ENCODE data around the gene AFTPH. TPM values are rescaled to one million over a fixed set of nuclear protein-coding genes. Genes with fewer than 3 reads are reported as not detected.
A peak's percentile ranks its signal among the peaks of the same experiment; 100 is the strongest.

Gene AFTPH
- polyA plus RNA-seq, 3 donors, result 22.3 to 28.6 (median 28.4) TPM

DNA sequence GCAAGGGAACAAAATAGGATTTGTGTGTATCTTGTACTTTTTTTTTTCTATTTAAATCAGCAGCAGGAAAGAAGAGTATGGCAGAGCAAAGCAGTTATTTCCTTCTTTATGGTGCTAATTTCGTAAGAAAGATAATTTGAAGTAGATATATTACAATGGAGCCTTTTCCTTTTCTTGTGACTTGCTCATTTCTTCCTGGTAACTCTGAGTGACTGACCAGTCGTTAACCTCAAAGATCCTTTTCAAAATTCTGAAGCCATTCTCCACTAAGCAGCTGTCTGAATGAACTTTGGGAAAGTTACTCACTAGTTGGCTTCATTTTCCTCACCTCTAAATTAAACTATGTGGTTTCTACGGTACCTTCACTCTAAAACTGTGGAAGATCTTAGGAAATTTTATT is 24.6 kb downstream of the AFTPH start:
- TF ChIP-seq, protein P1, sequence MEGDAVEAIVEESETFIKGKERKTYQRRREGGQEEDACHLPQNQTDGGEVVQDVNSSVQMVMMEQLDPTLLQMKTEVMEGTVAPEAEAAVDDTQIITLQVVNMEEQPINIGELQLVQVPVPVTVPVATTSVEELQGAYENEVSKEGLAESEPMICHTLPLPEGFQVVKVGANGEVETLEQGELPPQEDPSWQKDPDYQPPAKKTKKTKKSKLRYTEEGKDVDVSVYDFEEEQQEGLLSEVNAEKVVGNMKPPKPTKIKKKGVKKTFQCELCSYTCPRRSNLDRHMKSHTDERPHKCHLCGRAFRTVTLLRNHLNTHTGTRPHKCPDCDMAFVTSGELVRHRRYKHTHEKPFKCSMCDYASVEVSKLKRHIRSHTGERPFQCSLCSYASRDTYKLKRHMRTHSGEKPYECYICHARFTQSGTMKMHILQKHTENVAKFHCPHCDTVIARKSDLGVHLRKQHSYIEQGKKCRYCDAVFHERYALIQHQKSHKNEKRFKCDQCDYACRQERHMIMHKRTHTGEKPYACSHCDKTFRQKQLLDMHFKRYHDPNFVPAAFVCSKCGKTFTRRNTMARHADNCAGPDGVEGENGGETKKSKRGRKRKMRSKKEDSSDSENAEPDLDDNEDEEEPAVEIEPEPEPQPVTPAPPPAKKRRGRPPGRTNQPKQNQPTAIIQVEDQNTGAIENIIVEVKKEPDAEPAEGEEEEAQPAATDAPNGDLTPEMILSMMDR (IDR thresholded peaks at IDR 0.05), result no peak
- peaks cover 28 to 30% of the 10 kb centered on the region in 2 donors for H3K36me3 Mint-ChIP-seq
- Histone ChIP-seq H3K4me1 (ENCODE audit: control insufficient read depth in 1 of 2, insufficient read depth in 2 of 2, low read length in 2 of 2) (peaks cover 2 to 9% of the 10 kb centered on the region in 2 donors), H3K27ac (ENCODE audit: low read depth in 1 of 2, low read length in 2 of 2) (peak overlapping the region in 1 of 2 donors; percentile 56), H3K9me3 (replicated peaks in 1 of 2; ENCODE audit: control insufficient read depth in 1 of 2, insufficient read depth in 1 of 2, low read length in 2 of 2) (no peaks in the 10 kb centered on the region), H3K4me3 (replicated peaks in 1 of 3; ENCODE audit: low read depth in 2 of 3, low read length in 3 of 3) (no peak overlapping the region), H2AFZ (ENCODE audit: insufficient read depth, low read depth, low read length, poor library complexity, severe bottlenecking) (no peak overlapping the region), H4K20me1 (ENCODE audit: insufficient read depth, low read length) (peaks cover 100% of the 10 kb centered on the region), H3K79me2 (ENCODE audit: insufficient read depth, low read length) (peaks cover 94% of the 10 kb centered on the region), H3K4me2 (replicated peaks; ENCODE audit: extremely low read depth, low read length, poor library complexity, severe bottlenecking) (no peak overlapping the region), H3K27me3 (ENCODE audit: control insufficient read depth in 2 of 2, insufficient read depth in 2 of 2, low read length in 2 of 2) (no peaks in the 10 kb centered on the region), H3K9ac (ENCODE audit: insufficient read depth, low read length, poor library complexity, severe bottlenecking) (no peak overlapping the region), H3K36me3 (replicated peaks in 1 of 2; ENCODE audit: control insufficient read depth in 1 of 2, insufficient read depth in 2 of 2, low read length in 2 of 2) (peaks cover 10 to 35% of the 10 kb centered on the region in 2 donors)
- no peak overlapping the region for H3K4me3 Mint-ChIP-seq
- no peak for DNase-seq
- H3K27ac Mint-ChIP-seq, result peak overlapping the region in 4 of 7 donors; percentile 13 to 35 (median 30)
- intact Hi-C loops (cut with micrococcal nuclease), result no loop called here
- H3K27me3 Mint-ChIP-seq (ENCODE audit: low read depth in 3 of 3), result no peaks in the 10 kb centered on the region
- peaks cover 10% of the 10 kb centered on the region for H3K4me1 Mint-ChIP-seq
- H3K9me3 Mint-ChIP-seq, result no peaks in the 10 kb centered on the region
- WGBS (ENCODE audit: insufficient coverage), result no CpG with 5 or more reads among the region's 3 CpGs

GRCh38 chr2:64550042-64550441 is 25.9 kb downstream of the AFTPH start:
- Histone ChIP-seq H3K9me3 (replicated peaks in 1 of 2; ENCODE audit: control insufficient read depth in 1 of 2, insufficient read depth in 1 of 2, low read length in 2 of 2) (no peaks in the 10 kb centered on the region), H3K9ac (ENCODE audit: insufficient read depth, low read length, poor library complexity, severe bottlenecking) (no peak overlapping the region), H3K4me2 (replicated peaks; ENCODE audit: extremely low read depth, low read length, poor library complexity, severe bottlenecking) (no peak overlapping the region), H3K79me2 (ENCODE audit: insufficient read depth, low read length) (peaks cover 94% of the 10 kb centered on the region), H3K4me3 (replicated peaks in 1 of 3; ENCODE audit: low read depth in 2 of 3, low read length in 3 of 3) (no peak overlapping the region), H3K36me3 (replicated peaks in 1 of 2; ENCODE audit: control insufficient read depth in 1 of 2, insufficient read depth in 2 of 2, low read length in 2 of 2) (peaks cover 15 to 42% of the 10 kb centered on the region in 2 donors), H3K4me1 (ENCODE audit: control insufficient read depth in 1 of 2, insufficient read depth in 2 of 2, low read length in 2 of 2) (peaks cover 2 to 9% of the 10 kb centered on the region in 2 donors), H2AFZ (ENCODE audit: insufficient read depth, low read depth, low read length, poor library complexity, severe bottlenecking) (no peak overlapping the region), H3K27me3 (ENCODE audit: control insufficient read depth in 2 of 2, insufficient read depth in 2 of 2, low read length in 2 of 2) (no peaks in the 10 kb centered on the region), H3K27ac (ENCODE audit: low read depth in 1 of 2, low read length in 2 of 2) (peak overlapping the region in 1 of 2 donors; percentile 8), H4K20me1 (ENCODE audit: insufficient read depth, low read length) (peaks cover 98% of the 10 kb centered on the region)
- intact Hi-C loops (cut with micrococcal nuclease), result no loop called here
- Mint-ChIP-seq H3K4me1 (peaks cover 10% of the 10 kb centered on the region), H3K4me3 (no peak overlapping the region), H3K36me3 (peaks cover 31 to 35% of the 10 kb centered on the region in 2 donors), H3K27me3 (ENCODE audit: low read depth in 3 of 3) (no peaks in the 10 kb centered on the region), H3K9me3 (no peaks in the 10 kb centered on the region), H3K27ac (peak overlapping the region in 2 of 7 donors; percentile 8 to 60)
- DNase-seq, result no peak
- WGBS (ENCODE audit: insufficient coverage), result no CpG with 5 or more reads among the region's 1 CpG
- TF ChIP-seq, protein P1 (IDR thresholded peaks at IDR 0.05), result no peak
